HT1080 (cell line): ENCODE data around the gene SLC35D2. TPM values are rescaled to one million over a fixed set of nuclear protein-coding genes. Genes with fewer than 3 reads are reported as not detected.

Experiments used
- DNase-seq: peaks from one replicate; pipeline ENCODE4 v3.0.0-alpha.2; 2015; ENCODE audit warnings: low read depth
- polyA plus RNA-seq, 2 experiments: library from polyadenylated mRNA; depleted of rRNA; stranded (reverse); fragments of >200 nt; gene quantifications; 2 replicates each; pipeline ENCODE4 v1.2.3, GENCODE V29; 2015
- total RNA-seq: library from RNA; depleted of rRNA; stranded (reverse); fragments of >200 nt; shearing (Covaris generic); gene quantifications from 2 replicates; pipeline ENCODE4 v1.2.3, GENCODE V29; 2014; rRNA removed

The SLC35D2 gene
- total RNA-seq: 27.1 and 35.0 TPM in 2 replicates
- 30.3 and 31.5 TPM in 2 replicates for polyA plus RNA-seq (2015; cell fraction: cytosol; rRNA removed)
- 14.1 and 15.9 TPM in 2 replicates for polyA plus RNA-seq (2015; cell fraction: nucleus; rRNA removed)

- peak; percentile 64 for DNase-seq
These were observed at the start of gene SLC35D2 for GRCh38 chr9:96383165-96383942. TSS of gene SLC35D2 (minus strand) at chr9:96383711. CDS start at chr9:96383634, 77 bp downstream.

- DNase-seq: no peak
These were observed 46.9 kb upstream of the SLC35D2 start for GRCh38 chr9:96430377-96430776.

GRCh38 chr9:96429732-96430131 lies 46.2 kb upstream of the SLC35D2 start:
- DNase-seq: no peak

- DNase-seq: no peak
These were observed 42.1 kb upstream of the SLC35D2 start for GRCh38 chr9:96425500-96426169.

- DNase-seq: no peak
These were observed 40.5 kb upstream of the SLC35D2 start for GRCh38 chr9:96423985-96424336.

- DNase-seq: no peak
These were observed 39.9 kb upstream of the SLC35D2 start for GRCh38 chr9:96423322-96423984.

GRCh38 chr9:96420468-96421219 lies 37.1 kb upstream of the SLC35D2 start:
- DNase-seq: peak; percentile 99

- DNase-seq: no peak
These were observed 36.1 kb upstream of the SLC35D2 start for GRCh38 chr9:96419691-96419969.

GRCh38 chr9:96418920-96419690 lies 35.6 kb upstream of the SLC35D2 start:
- peak; percentile 85 for DNase-seq

GRCh38 chr9:96418083-96418919 lies 34.8 kb upstream of the SLC35D2 start, which contains the start of gene ZNF367:
TSS of gene ZNF367 (minus strand) at chr9:96418370. CDS start at chr9:96418032, 338 bp downstream.
- peak; percentile 98 for DNase-seq

GRCh38 chr9:96417661-96418082 lies 34.2 kb upstream of the SLC35D2 start:
- no peak for DNase-seq

GRCh38 chr9:96417051-96417586 lies 33.6 kb upstream of the SLC35D2 start:
- peak; percentile 77 for DNase-seq

- no peak for DNase-seq
These were observed 30.1 kb upstream of the SLC35D2 start for GRCh38 chr9:96413302-96414221.

GRCh38 chr9:96412174-96412913 lies 28.8 kb upstream of the SLC35D2 start:
- no peak for DNase-seq

GRCh38 chr9:96411129-96411838 lies 27.8 kb upstream of the SLC35D2 start:
- no peak for DNase-seq

- no peak for DNase-seq
These were observed 25.1 kb upstream of the SLC35D2 start for GRCh38 chr9:96408409-96409280.
